Immature natural killer cell (primary cell): Measurements from ENCODE around the gene GCC1. TPM values are rescaled to one million over a fixed set of nuclear protein-coding genes. Genes with fewer than 3 reads are reported as not detected.

Source experiments
- DNase-seq, 3 donors: peaks; one replicate each; pipeline ENCODE4 v3.0.0; 2022; ENCODE audit warnings: mixed read lengths in 1 of 3
- H3K27ac Mint-ChIP-seq, 6 donors: one replicate each; pipeline ENCODE4 v1.8.0; 2020; ENCODE audit warnings: mixed read lengths in 6 of 6, mild to moderate bottlenecking in 5 of 6, inconsistent platforms in 4 of 6, moderate library complexity in 3 of 6
- H3K27me3 Mint-ChIP-seq, 3 donors: one replicate each; pipeline ENCODE4 v1.8.0; 2020 to 2021; ENCODE audit warnings: low read depth in 3 of 3, mild to moderate bottlenecking in 3 of 3, mixed read lengths in 3 of 3, moderate library complexity in 3 of 3, inconsistent platforms in 1 of 3
- H3K36me3 Mint-ChIP-seq, 3 donors: one replicate each; pipeline ENCODE4 v1.8.0; 2020; ENCODE audit warnings: mixed read lengths in 3 of 3, inconsistent platforms in 2 of 3, mild to moderate bottlenecking in 2 of 3
- H3K4me1 Mint-ChIP-seq, 2 donors: one replicate each; pipeline ENCODE4 v1.8.0; 2020; ENCODE audit warnings: inconsistent platforms in 2 of 2, mild to moderate bottlenecking in 2 of 2, mixed read lengths in 2 of 2, moderate library complexity in 1 of 2
- H3K4me3 Mint-ChIP-seq, 5 donors: one replicate each; pipeline ENCODE4 v1.8.0; 2020; ENCODE audit warnings: mild to moderate bottlenecking in 5 of 5, mixed read lengths in 5 of 5, inconsistent platforms in 3 of 5, moderate library complexity in 3 of 5
- H3K9me3 Mint-ChIP-seq, 6 donors: one replicate each; pipeline ENCODE4 v1.8.0; 2020; ENCODE audit warnings: mild to moderate bottlenecking in 6 of 6, mixed read lengths in 6 of 6, inconsistent platforms in 4 of 6, moderate library complexity in 3 of 6
- polyA plus RNA-seq, 3 donors: library from polyadenylated mRNA; unstranded; fragments of 300-500 nt; fragmentation: Illumina TruSeq; gene quantifications; one replicate each; pipeline ENCODE4 v1.2.3, GENCODE V29; 2021

GCC1 gene, protein sequence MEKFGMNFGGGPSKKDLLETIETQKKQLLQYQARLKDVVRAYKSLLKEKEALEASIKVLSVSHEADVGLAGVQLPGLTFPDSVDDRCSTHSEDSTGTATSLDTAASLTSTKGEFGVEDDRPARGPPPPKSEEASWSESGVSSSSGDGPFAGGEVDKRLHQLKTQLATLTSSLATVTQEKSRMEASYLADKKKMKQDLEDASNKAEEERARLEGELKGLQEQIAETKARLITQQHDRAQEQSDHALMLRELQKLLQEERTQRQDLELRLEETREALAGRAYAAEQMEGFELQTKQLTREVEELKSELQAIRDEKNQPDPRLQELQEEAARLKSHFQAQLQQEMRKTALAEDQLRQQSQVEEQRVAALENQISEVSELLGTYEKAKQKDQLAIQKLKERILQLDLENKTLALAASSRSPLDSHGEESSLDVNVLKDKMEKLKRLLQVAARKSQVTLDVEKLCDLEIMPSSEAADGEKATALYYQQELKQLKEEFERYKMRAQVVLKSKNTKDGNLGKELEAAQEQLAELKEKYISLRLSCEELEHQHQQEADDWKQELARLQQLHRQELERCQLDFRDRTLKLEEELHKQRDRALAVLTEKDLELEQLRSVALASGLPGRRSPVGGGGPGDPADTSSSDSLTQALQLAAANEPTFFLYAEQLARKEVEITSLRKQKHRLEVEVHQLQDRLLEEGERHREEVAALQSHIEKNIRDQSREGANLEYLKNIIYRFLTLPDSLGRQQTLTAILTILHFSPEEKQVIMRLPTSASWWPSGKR
- polyA plus RNA-seq: 10 to 100 TPM in 1 of 3 donors, 1 to 10 TPM in 2; 4.8 to 20.1 (median 8.2) TPM

DNA sequence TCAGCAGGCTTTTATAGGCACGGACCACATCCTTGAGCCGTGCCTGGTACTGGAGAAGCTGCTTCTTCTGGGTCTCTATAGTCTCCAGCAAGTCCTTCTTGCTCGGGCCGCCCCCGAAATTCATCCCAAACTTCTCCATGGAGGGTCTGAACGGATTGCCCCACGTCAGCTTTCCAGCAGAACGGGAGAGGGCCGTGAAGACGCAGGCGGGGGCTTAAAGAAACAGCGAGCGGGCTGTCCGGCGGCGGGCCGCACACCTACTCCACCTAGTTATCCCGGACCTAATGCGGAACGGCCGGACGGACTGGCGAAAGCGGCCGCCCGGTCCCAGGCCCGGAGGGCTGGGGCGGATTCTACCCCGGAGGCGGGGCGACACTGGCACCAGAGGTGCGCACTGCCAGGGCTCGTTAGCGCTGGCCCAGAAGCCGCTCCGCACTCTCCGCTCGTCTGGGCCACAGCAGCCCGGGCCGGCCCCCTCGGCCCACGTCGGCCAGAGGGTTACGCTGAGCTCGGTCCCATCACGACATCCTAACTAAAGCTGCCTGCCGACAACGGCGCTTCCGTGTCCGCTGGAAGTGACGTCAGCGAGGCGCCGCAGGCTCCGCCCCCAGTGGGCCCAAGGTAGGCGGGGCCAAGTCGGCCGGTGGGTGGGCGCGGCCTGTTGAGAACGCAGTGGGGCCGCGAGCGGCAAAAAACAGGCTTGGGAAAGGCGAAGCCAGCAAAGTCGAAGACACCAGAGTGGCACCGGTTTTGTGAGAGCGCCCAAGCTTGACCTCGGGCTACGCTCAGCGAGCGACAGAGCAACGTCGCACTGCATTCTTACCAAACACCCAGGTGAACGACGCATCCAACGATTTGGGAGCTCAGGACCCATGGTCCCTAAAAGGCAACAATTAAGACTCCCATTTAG is at the start of gene GCC1:
TSS of gene GCC1 (minus strand) at position 553 of the 910 bp plus-strand sequence. CDS start at position 139, 414 bp downstream.
- H3K27ac Mint-ChIP-seq: peak within 1 kb of the TSS; percentile 82 to 97 (median 93)
- H3K4me3 Mint-ChIP-seq: peak within 1 kb of the TSS; percentile 91 to 96 (median 92)
- peaks cover 5 to 26% (median 10%) of the 10 kb centered on the region in 3 donors for H3K36me3 Mint-ChIP-seq
- peaks cover 0 to 6% (median 3%) of the 10 kb centered on the region in 3 donors for H3K27me3 Mint-ChIP-seq
- no peaks in the 10 kb centered on the region for H3K9me3 Mint-ChIP-seq
- DNase-seq: peak; percentile 94
- peaks cover 78 to 84% of the 10 kb centered on the region in 2 donors for H3K4me1 Mint-ChIP-seq

DNA sequence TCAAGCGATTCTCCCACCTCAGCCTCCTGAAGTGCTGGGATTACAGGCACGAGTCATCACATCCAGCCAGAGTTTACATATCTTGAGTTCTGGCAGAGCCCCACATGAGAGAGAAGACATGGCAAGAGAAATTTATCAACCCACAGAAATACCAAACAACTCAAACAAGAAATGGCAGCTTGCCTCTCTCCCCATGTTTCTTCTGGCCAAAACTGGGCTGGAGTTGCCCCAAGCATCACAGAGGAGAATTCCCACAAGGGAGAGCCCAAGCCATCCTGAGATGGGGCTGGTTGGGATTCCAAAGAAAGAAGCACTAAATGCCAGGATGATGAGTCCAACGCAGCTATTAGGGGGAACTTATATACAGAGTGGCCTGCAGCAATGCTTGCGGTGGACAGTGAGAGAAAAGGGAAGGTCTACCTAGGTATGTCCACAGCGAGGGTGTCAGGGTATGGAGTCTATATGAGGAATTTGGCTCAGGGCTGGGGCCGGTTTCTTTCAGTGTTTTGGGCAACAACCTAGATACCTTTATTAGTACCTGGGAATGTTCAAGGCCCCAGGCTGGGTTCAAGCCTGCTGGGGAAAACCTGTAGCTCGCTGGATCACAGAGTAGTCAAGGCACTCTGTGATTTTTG is 47.0 kb upstream of the GCC1 start:
- no peaks in the 10 kb centered on the region for H3K36me3 Mint-ChIP-seq
- DNase-seq: no peak
- H3K27ac Mint-ChIP-seq: no peak overlapping the region
- H3K4me3 Mint-ChIP-seq: no peak overlapping the region
- H3K4me1 Mint-ChIP-seq: no peaks in the 10 kb centered on the region
- H3K9me3 Mint-ChIP-seq: no peaks in the 10 kb centered on the region
- H3K27me3 Mint-ChIP-seq: peaks cover 6 to 13% (median 11%) of the 10 kb centered on the region in 3 donors

DNA sequence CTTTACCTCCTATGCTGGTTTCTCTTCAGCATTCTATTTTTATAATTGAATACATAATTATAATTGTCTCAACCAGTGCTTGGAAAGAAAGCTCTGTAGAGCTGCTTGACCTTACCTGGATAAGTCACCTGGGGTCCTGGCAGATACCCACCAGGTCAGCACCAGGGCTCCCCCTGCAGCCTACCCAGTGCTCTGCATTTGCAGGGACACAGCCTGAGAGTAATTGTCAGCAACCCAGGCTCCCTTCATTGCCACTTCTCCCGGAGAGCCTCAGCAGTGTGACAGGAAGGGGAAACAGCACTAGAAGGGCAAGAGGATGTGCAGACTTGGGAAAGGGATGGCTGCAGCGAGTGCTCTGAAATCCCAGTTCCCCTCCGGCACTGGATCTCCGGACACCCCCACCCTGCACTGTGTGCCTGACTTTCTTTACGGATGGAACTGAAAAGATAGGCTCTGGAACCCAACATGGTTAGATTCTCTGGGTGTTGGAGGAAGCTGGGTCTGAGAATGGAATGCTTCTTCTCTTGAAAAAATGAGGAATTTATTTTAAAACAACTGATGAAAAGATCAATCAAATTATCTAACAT is 44.0 kb upstream of the GCC1 start:
- Mint-ChIP-seq H3K27ac (no peak overlapping the region), H3K4me3 (no peak overlapping the region), H3K4me1 (no peaks in the 10 kb centered on the region), H3K9me3 (no peaks in the 10 kb centered on the region), H3K27me3 (peaks cover 6 to 9% (median 7%) of the 10 kb centered on the region in 3 donors), H3K36me3 (no peaks in the 10 kb centered on the region)
- no peak for DNase-seq

DNA sequence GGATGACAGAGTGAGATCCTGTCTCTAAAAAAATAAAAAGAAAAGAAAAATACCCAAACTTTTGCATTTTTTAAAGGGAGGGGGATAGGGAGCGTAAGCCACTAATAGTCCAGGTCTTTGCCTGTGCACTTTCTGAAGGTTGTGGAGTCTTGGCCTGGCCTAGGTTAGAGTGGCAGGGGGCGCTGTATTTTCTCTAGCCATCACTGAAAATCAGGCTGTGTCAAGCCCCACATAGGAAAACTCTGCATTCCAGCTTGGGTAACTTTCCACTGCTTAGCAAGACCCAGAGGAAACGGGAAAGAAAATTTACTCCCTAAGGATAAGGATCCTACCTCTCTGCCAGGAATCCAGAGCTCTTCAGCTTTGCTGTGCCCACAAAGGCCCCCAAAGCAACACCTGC is 43.0 kb upstream of the GCC1 start:
- no peak for DNase-seq
- no peaks in the 10 kb centered on the region for H3K9me3 Mint-ChIP-seq
- H3K4me1 Mint-ChIP-seq: no peaks in the 10 kb centered on the region
- peaks cover 5 to 7% (median 6%) of the 10 kb centered on the region in 3 donors for H3K27me3 Mint-ChIP-seq
- no peak overlapping the region for H3K27ac Mint-ChIP-seq
- no peaks in the 10 kb centered on the region for H3K36me3 Mint-ChIP-seq
- no peak overlapping the region for H3K4me3 Mint-ChIP-seq

DNA sequence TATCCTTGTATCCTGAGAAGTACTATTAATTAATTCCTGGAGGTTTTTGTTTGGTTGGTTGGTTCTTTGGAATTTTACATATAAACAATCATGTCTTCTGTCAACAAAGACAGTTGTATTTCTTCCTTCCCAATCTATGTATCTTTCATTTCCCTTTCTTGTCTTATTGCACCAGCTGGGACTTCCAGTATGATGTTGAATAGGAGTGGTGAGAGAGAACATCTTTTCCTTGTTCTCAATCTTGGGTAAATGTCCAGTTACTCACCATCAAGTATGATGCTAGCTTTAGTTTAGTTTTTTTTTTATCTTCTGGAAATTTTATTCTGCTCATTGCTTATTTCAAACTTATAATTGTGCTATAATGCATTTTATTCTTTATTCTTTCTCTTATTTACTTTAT is 39.9 kb upstream of the GCC1 start:
- peaks cover 7 to 12% (median 8%) of the 10 kb centered on the region in 3 donors for H3K27me3 Mint-ChIP-seq
- H3K4me1 Mint-ChIP-seq: no peaks in the 10 kb centered on the region
- H3K27ac Mint-ChIP-seq: no peak overlapping the region
- no peak for DNase-seq
- no peak overlapping the region for H3K4me3 Mint-ChIP-seq
- no peaks in the 10 kb centered on the region for H3K36me3 Mint-ChIP-seq
- no peaks in the 10 kb centered on the region for H3K9me3 Mint-ChIP-seq

DNA sequence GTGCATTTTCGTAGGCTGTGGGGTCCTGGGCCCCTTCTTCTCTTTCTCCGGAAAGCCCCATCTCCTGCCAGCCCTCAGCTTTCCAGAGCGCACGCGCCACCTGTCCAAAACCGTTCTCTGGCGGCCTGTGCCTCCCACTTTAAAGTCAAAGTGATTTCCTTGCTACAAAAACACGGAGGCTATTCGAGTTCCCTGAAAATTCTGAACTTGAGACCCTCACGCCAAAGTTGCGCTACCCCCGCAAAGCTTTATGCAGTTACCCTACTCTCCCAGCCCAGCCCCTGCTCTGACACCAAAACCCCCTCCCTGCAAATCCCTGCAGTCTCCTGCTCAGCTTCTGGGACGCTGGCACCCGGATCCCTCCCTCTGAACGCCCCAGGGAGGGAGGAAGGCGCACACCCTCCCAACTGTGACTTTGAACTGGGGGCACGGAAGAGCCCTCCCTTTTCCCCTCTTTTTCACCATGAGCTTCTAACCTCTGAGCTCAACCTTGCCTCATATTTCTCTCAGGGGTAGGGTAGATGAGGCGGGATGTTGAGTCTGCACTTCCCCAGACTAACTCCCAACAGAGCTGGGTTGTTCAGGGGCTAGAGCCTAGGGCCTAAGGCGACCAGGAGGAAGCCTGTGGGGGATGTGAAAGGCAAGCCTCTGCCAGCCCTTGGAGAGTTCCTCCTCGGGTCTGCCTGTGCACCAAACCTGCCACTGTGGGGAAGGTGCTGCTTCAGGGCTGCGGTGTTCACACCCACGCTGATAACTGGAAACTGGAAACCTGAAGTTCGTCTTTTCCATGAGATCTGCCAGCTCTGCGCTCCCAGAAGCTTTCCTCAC is 35.2 kb upstream of the GCC1 start:
- Mint-ChIP-seq H3K27ac (no peak overlapping the region), H3K9me3 (no peaks in the 10 kb centered on the region), H3K36me3 (no peaks in the 10 kb centered on the region), H3K27me3 (peaks cover 5 to 14% (median 7%) of the 10 kb centered on the region in 3 donors), H3K4me3 (no peak overlapping the region), H3K4me1 (no peaks in the 10 kb centered on the region)
- DNase-seq: no peak

DNA sequence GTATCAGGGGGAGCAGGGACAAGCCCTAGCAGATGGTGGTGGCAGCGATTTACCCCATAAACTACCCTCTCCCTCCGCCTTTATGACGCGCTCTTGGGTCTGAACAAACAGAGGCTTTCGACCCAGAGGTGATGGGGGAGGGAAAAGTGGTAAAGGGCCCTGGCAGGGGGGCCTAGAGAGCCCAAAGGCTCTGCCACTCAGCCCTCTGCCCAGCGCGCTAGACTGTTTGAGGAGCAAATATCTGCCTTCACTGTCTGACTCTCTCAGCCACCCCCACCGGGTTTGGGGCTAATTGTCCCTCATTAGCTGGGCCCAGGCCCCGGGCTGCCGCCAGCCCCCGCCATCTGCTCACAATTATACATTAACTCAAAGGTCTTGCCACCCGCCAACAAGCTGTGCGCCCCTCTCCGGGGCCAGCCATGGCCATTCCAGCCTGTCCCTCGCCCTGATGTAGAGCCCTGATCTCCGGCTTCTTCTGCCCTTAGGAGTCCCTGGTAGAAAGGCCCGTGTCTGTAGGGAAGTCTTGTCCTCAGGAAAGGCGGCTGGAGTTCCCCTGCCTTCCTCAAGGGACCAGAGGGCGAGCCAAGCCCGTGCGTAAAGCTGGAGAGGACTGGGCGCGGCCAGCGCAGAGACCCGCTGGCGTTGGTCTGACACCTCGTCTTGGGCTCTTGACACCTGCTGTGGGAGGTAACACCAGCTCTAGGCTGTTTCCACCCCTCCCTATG is 34.4 kb upstream of the GCC1 start:
- peaks cover 5 to 15% (median 7%) of the 10 kb centered on the region in 3 donors for H3K27me3 Mint-ChIP-seq
- H3K4me3 Mint-ChIP-seq: no peak overlapping the region
- H3K27ac Mint-ChIP-seq: no peak overlapping the region
- DNase-seq: no peak
- H3K36me3 Mint-ChIP-seq: no peaks in the 10 kb centered on the region
- no peaks in the 10 kb centered on the region for H3K4me1 Mint-ChIP-seq
- H3K9me3 Mint-ChIP-seq: no peaks in the 10 kb centered on the region

DNA sequence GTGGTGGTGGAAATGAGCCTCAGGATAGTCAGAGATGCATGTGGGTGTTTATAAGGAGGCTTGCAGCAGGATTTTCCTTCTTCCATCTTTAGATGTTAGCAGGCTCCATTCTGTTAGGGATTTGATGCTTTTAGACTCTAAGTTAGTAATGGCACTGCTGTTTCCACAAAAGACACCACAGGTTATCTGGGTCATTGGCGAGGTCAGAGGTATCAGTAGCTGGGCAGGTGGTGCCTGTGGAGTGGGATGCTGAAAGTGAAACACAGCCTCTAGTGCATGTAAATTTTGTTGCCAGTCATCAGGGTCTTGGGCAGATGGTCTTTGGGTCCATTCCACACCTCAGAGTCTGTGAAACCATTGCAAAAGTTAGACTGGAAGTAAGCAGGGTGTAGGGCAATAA is 33.4 kb upstream of the GCC1 start:
- H3K4me3 Mint-ChIP-seq: no peak overlapping the region
- no peak overlapping the region for H3K27ac Mint-ChIP-seq
- DNase-seq: no peak
- peaks cover 7 to 13% (median 10%) of the 10 kb centered on the region in 3 donors for H3K27me3 Mint-ChIP-seq
- no peaks in the 10 kb centered on the region for H3K9me3 Mint-ChIP-seq
- H3K36me3 Mint-ChIP-seq: no peaks in the 10 kb centered on the region
- no peaks in the 10 kb centered on the region for H3K4me1 Mint-ChIP-seq

DNA sequence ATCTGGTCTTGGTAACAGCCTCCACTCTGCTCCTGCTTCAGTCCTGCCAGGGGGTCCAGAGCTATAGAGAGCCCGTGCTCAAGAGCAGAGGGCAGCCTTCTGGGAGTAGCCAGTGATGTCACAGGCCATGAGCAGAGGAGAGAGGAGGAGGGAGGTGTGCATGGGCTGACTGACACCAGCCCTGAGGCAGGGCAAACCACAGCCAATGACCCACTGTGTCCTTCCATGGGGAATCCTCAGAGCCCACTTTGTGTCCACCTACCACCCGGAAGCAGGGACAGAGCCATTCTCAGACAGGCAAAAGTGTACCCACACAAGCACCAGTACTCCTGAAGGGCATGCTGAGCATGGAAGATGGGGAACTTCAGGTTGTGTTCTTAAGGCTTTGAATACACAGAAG is 32.6 kb upstream of the GCC1 start, which contains the start of gene PAX4:
TSS of gene PAX4 (minus strand) at position 101 of the 400 bp plus-strand sequence. CDS start 2,214 bp downstream, outside the sequence.
- H3K27ac Mint-ChIP-seq: no peak within 1 kb of the TSS
- no peaks in the 10 kb centered on the region for H3K36me3 Mint-ChIP-seq
- H3K4me3 Mint-ChIP-seq: no peak within 1 kb of the TSS
- peaks cover 8 to 13% (median 10%) of the 10 kb centered on the region in 3 donors for H3K27me3 Mint-ChIP-seq
- H3K9me3 Mint-ChIP-seq: no peaks in the 10 kb centered on the region
- no peaks in the 10 kb centered on the region for H3K4me1 Mint-ChIP-seq
- DNase-seq: no peak

DNA sequence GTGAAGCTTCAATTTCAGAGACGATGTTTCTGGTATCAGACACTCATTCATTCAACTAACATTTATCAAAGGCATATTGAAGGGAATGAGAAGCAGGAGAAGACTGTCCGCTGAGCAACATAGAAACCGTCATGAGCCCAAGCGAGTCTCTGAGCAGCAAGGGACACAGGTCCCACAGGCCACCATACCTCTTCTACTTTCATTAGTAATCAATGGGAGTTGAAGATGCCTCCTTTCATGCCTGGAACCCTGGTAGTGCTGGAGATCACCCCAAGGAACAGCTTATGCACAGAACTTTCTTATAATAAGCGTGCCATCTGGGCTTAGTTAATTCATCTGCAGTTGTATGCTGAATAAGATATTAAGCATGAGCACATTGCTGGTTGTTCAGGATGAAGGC is 31.3 kb upstream of the GCC1 start:
- H3K4me1 Mint-ChIP-seq: no peaks in the 10 kb centered on the region
- H3K27me3 Mint-ChIP-seq: peaks cover 6 to 13% (median 7%) of the 10 kb centered on the region in 3 donors
- H3K27ac Mint-ChIP-seq: no peak overlapping the region
- H3K9me3 Mint-ChIP-seq: no peaks in the 10 kb centered on the region
- DNase-seq: no peak
- no peak overlapping the region for H3K4me3 Mint-ChIP-seq
- no peaks in the 10 kb centered on the region for H3K36me3 Mint-ChIP-seq

DNA sequence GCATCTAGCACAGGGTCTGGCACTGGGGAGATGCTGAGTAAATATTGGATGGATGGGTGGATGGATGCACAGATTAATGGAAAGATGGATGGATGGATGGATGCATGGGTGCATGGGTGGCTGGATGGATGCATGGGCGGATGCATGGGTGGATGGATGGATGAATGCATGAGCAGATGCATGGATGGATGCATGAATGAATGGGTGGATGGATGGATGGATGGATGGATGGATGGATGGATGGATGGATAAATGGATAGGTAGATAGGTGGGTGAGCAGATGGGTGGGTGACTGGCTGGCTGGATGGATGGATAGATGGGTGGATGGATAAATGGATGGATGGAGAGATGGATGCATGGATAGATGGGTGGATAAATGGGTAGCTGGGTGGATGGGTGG is 26.9 kb upstream of the GCC1 start:
- no peaks in the 10 kb centered on the region for H3K9me3 Mint-ChIP-seq

DNA sequence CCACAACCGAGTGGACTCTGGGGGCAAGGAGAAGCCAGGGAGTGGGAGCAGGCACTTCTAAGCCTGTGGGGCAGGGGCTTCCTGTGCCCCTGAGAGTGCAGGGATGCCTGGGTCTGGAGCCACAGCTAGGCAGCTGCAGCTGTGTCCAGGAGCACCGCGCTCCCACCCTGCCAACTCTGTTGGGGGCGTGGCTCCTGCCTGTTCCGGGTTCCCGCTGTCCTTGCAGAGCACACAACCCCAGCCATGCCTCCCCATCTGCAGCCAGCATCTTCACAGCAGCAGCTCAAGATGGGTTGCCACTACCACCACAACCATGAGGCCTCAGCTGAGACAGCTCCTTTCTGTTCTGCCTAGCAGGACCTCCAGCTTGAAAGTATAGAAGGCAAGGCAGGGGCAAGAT is 23.9 kb upstream of the GCC1 start:
- Mint-ChIP-seq H3K27ac (no peak overlapping the region), H3K36me3 (no peaks in the 10 kb centered on the region), H3K9me3 (no peaks in the 10 kb centered on the region), H3K27me3 (peaks cover 0 to 1% (median 0%) of the 10 kb centered on the region in 3 donors), H3K4me1 (no peaks in the 10 kb centered on the region), H3K4me3 (no peak overlapping the region)
- no peak for DNase-seq

More for the DNA sequence above, 26.9 kb upstream of the GCC1 start:
- Mint-ChIP-seq H3K27ac (no peak overlapping the region), H3K4me3 (no peak overlapping the region), H3K36me3 (no peaks in the 10 kb centered on the region), H3K27me3 (peaks cover 2 to 4% (median 3%) of the 10 kb centered on the region in 3 donors), H3K4me1 (no peaks in the 10 kb centered on the region)
- no peak for DNase-seq
